Right ventricle myocardium inferior (tissue), 1 donor: ENCODE results near the gene PKIG. TPM values are rescaled to one million over a fixed set of nuclear protein-coding genes. Genes with fewer than 3 reads are reported as not detected.
"Not testable (repeated sequence)": the region's sequence is repeated elsewhere in the genome, so short reads cannot be mapped to it uniquely, and the experiment has no call there.

Experiments used
- ATAC-seq: fragments of 200-7000 bp; cut with Tn5 transposase; one replicate; pipeline ENCODE4 v1.9.1; 2020; ENCODE audit warnings: mild to moderate bottlenecking, moderate library complexity
- DNase-seq: peaks from one replicate; pipeline ENCODE4 v3.0.0; 2021; ENCODE audit errors: missing footprints
- intact Hi-C: fragments of 100-400 bp; cut with DNase I; formaldehyde crosslinking; loops from one replicate; pipeline ENCODE4 v1.11.0; 2022
- total RNA-seq: library from RNA; stranded (reverse); fragmentation: NEBNext Ultra II Directional; extraction: Animal tissue kit (Norgen Biotek cat#: 25700); gene quantifications from one replicate; pipeline ENCODE4 v1.2.1, GENCODE V29; 2021
- donor health status: DM: no; HTN: yes; CAD: no; lungs with severe emphysema.

Gene PKIG
- total RNA-seq, 1 donor from 2014 or later = 206 TPM

DNA sequence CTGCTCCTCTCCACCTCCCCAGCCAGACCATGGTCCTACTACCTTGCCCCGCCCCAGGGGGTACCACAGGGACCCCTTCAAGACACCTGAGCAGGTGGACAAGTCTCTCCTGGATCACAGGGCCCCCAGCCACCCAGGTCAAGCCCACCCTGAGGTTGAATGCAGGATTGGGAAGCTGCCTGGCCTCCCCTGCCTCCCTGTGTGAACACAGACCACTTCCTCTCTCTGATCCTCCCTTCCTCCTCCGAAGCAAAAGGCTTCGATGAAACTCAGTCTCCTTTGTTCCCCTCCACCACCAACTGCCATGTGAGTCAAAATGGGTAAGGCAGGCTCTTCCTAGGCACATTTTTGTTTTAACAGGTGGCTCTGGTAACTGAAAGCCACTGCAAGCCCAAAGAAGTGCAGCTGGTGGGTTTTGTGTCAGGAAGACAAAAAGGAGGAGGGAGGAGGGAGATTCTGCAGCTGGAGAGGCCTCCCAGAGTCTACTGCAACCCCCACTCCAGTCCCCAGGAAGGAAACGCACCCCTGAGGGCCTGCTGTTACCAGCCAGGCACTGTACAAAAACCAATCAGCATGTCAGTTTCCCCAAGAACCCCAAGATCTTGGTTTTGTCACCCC, 63.8 kb downstream of the PKIG start:
- intact Hi-C loops = no loop called here
- ATAC-seq = no peak
- no peak for DNase-seq

DNA sequence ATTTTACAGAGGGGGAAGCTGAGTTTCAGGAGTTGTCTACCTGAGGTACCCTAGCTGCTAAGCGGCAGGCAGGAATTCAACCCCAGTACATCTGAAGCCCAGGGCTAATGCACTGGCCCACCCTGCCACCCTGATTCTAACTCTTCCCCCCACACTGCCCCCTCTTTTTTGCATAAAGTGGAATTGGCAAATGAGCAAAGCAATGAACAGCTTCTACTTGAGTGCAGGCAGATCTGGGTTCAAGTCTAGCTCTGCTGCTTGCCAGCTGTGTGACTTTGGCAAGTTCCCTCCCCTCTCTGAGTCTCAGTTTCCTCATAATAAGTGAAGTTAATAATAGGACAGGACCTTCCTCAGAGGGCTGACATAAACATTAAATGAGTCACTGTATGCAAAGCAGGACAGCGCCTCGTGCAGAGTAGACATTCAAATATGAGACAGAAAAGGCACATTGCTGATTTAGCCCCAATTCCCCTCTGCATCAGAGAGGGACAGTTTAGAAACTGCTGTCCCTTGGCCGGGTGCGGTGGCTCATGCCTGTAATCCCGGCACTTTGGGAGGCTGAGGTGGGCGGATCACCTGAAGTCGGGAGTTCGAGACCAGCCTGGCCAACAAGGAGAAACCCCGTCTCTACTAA, 64.4 kb downstream of the PKIG start:
- DNase-seq = no peak
- intact Hi-C loops = no loop called here
- ATAC-seq = no peak

DNA sequence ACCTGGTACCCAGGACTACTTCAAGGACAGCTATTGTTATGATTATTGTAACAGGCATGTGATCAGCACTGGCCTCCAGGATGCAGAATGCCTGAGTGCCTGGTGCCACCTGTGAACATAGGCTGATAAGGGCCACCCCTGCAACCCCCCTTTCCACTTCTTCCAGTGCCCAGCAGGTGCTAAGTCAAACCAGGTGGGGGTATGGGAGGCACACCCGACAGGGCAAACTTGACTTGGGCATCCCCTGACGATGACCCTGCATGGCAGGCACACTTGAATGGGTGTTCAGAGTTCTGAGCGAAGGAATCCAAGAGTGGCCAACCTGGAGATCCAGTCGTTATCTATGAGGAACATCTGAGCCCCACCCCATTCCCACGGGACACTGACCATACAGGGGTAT, 65.7 kb downstream of the PKIG start:
- ATAC-seq (no peak), DNase-seq (no peak)
- intact Hi-C loops = no loop called here

DNA sequence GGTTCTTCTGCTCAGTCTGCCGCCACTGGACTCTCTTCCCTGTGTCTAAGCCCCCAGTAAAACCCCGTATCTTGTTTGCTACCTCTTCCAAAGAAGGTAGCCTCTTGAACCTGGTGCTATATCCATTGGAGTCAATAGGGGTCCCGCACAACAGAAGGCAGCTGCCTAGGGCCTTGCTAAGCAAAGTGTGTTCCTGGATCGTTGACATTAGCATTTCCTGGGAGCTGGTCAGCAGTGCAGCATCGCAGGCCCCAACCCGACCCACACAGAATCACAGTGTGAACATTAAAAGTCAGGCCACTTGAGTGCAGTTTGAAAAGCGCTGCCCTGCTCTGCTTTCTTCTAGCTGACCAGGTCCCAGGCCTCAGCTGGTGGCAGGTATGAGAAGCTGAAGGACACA, 66.2 kb downstream of the PKIG start:
- ATAC-seq (no peak), DNase-seq (no peak)
- intact Hi-C loops = no loop called here

DNA sequence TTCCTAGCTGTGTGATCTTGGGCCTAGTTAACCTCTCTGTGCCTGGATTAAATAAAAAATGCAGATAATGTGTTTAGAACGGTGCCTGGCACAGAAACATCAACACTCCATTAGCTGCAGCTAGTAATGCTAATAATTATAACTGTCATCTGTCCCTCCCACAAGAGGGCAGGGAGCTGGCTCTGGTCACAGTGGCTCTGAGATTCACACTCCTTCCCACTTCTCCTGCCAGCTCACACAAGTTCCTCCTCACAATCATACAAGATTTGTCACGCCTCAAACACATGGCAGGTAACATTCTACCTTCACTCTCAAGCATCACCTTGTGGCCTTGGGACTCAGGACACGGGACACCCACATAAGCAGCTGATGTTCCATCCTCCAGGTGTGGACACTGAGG, 66.7 kb downstream of the PKIG start:
- ATAC-seq = no peak
- intact Hi-C loops = no loop called here

DNA sequence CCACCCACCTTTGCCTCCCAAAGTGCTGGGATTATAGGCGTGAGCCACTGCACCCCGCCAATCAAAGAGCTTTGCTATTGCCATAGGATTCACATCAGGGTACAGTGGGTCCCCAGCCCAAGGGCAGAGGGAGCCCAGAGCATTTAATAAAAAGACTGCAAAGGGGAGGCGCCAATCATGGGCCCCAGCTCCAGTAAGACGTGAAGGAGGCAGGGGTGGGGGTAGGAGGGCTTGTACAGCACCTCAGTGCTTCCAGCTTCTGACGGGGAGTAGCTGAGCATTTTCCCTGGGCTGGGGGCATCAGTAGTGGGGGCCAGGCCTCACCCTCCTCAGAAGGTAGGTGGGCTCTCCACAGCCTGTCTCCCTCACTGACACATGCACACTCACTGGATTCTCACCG, 67.6 kb downstream of the PKIG start:
- intact Hi-C loops = loop anchor here (5.0 kb wide), 1 partner anchor 33 kb away; no protein-coding TSS in a partner anchor
- ATAC-seq (no peak), DNase-seq (no peak)

More for the DNA sequence above, 66.7 kb downstream of the PKIG start:
- DNase-seq = no peak

DNA sequence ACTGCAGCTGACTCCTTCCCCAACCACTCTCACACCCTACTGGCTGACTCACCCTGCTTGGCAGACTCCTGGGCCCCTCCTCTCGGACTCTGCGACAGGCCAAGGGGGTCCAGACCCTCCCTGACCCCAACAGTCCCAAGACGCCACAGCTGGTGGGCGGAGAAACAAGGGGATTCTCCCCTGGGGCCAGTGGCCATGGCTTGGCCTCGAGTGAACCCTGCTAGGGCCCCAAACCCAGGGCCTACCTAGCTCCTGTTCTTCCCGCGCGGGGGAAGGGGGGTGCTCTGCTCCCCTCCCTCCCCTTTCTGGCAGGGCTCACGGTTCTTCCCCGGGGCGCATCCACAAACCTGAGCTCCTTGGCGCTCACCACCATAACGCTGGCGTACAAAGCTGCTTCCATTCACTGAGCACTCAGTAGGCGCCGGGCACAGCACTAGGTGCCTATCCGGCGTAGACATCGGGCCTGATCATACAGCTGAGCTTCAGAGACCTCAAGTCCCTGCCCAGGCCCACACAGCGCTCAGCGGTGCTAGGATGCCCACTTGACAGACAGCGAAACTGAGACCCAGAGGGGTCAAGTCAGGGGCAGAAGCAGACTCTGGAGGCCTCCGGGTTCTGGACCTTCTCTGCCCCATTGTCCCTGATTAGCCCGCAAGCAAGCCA, 68.5 kb downstream of the PKIG start:
- intact Hi-C loops = loop anchor here (5.0 kb wide), 1 partner anchor 34 kb away; no protein-coding TSS in a partner anchor
- ATAC-seq = peak; percentile 41

DNA sequence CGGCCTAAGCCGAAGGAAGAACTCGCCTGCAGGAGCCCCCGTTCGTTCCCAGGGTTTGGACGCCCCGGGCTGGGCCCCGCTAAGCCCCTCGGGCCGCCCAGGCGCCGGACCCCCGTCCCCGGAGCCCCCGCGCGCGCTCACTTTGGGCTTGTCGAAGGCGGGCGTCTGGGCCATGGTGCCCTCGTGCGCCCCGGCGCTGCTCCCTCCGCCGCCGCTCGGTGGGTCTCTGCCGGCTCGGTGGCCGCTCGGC, 69.0 kb downstream of the PKIG start:
- intact Hi-C loops = loop anchor here (5.0 kb wide), 1 partner anchor 34 kb away; no protein-coding TSS in a partner anchor
- ATAC-seq = no peak

More for the DNA sequence above, 68.5 kb downstream of the PKIG start:
- no peak for DNase-seq

DNA sequence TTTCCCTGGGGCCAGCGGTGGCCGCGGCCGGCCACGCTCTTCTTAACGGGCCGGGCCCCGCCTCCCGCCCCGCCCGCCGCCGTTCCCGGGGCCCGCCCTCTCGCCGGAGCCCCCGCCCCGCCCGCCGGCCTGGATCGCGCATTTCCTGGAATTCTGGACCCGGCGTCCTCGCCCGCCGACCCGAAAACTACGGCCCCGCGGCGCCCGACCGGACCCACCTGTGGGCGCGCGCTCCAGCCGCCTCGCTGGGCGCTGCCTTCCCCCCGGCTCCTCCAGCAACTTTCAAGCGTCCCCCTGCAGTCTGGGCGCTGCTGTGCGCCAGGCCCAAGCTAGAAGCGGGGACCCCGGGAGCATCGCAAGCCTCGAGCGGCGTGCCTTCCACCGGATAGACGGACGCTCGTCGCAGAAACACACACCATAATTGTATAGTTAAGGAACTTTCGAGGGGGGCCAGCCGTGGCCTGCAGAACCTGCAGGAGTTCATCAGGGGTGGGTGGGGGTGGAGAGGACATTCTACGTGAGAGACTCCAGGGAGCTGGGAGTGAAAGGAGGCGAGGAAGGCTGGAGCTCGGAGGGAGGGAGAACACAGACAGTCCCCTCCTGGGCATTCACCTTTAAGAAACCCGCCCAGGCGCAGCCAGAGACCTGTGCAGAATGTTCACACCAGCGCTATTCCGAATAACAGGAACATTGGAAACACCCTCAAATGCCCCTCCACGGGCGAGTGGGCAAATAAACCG, 69.5 kb downstream of the PKIG start, which contains the start of gene ADA:
TSS of gene ADA (minus strand) at position 16 of the 740 bp plus-strand sequence. CDS start 92 bp downstream, outside the sequence.
- intact Hi-C loops = loop anchor here (5.0 kb wide), 1 partner anchor 35 kb away; no protein-coding TSS in a partner anchor
- ATAC-seq (peak; percentile 84), DNase-seq (peak; percentile 84)

More for the DNA sequence above, 69.0 kb downstream of the PKIG start:
- DNase-seq = no peak

DNA sequence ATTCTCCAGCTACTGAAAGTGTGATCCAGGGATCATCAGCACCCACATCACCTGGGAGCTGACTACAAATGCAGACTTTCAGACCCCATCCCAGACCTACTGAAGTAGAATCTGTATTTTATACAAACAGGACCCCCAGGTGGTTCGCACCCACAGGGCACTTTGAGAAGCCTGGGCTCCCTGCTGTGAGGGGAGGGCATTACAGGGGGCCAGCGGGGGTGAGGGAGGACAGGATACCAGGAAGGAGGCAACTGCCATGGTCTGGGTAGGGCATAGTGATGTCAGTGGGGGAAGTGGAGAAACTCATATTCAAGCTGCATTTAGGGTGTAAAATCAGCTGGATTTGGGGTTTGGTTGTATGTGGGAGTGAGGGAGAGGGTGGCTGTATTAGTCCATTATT, 71.2 kb downstream of the PKIG start:
- intact Hi-C loops = loop anchor here (5.0 kb wide), 1 partner anchor 36 kb away; no protein-coding TSS in a partner anchor
- ATAC-seq = no peak
- DNase-seq = no peak

DNA sequence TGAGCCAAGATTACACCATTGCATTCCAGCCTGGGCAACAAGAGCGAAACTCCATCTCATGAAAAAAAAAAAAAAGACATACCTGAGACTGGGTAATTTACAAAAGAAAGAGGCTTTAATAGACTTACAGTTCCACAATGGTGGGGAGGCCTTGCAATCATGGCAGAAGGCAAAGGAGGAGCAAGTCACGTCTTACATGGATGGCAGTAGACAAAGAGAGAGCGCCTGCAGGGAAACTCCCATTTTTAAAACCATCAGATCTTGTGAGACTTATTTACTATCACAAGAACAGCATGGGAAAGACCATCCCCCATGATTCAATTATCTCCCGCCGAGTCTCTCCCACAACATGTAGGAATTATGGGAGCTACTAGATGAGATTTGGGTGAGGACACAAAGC, 71.8 kb downstream of the PKIG start:
- ATAC-seq, DNase-seq: not testable (repeated sequence)
- intact Hi-C loops = loop anchor here (5.0 kb wide), 1 partner anchor 37 kb away; no protein-coding TSS in a partner anchor

DNA sequence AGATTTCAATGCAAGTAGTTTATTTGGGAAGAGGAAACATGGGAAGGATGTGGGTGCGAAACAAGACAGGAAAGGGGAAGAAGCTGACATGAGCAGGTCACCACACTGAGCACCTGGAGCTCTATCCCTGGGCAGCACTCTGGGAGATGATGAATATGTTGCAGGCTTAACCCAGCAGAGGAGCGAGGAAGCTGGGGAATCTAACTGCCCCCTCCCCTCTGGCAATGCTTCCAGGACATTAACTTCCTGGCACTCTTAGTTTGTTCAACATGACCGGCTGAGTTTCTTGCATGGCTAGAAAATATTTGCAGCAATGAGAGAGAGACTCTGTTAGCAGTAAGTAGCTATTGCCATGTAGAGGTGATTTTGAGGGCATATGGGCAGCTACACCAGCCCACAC, 74.1 kb downstream of the PKIG start:
- no peak for ATAC-seq
- intact Hi-C loops = no loop called here
- no peak for DNase-seq

DNA sequence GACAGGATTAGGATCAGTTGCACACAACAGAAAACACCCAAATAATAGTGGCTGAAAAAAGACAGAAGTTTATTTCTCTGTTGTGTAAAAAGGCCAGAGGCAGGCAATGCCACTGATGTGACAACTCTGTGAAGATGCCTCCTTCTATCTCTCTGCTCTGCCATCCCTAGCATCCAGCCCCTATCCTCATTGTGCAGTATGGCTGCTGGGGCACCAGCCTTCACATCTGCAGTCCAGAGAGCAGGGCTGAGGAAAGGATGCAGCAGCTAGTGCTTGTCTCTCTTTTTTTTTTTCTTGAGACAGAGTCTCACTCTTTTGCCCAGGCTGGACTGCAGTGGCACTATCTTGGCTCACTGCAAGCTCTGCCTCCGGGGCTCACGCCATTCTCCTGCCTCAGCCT, 75.5 kb downstream of the PKIG start:
- intact Hi-C loops = no loop called here
- ATAC-seq (no peak), DNase-seq (no peak)

DNA sequence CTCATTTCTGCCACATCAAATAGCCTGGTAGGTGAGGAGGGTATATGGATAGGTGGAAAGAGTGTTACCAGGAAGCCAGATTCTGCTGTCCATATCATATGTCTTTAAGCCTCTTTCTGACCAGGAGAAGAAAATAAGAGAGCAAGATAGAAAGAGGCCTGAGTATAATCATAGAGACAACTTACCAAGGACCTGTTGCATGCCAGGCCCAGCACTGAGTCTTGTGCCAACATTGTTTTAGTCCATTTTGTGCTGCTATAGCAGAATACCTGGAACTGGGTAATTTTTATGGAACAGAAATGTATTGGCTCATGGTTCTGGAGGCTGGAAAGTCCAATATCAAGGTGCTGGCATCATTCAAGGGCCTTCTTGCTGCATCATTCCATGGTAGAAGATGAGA, 76.4 kb downstream of the PKIG start:
- intact Hi-C loops = no loop called here
- no peak for DNase-seq
- no peak for ATAC-seq

DNA sequence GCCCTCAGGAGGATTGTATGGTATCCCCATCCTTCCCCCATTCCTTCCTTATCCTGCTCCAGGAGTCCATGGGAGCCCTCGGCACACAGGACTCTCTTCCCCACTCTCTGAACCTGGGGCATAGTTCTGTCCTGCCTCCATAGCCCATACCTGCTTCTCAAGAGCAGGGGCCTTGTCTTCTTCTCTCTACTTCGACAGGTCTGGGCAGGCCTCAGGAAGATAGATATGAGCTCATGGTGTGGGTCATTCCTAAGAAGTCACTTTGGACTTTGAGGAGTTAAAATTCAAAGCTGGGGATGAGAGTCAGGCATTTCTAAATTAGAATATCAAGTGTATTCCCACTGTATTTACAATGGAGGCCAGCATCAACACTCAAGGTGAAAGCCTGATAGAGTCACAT, 77.6 kb downstream of the PKIG start:
- DNase-seq (no peak), ATAC-seq (no peak)
- intact Hi-C loops = no loop called here

DNA sequence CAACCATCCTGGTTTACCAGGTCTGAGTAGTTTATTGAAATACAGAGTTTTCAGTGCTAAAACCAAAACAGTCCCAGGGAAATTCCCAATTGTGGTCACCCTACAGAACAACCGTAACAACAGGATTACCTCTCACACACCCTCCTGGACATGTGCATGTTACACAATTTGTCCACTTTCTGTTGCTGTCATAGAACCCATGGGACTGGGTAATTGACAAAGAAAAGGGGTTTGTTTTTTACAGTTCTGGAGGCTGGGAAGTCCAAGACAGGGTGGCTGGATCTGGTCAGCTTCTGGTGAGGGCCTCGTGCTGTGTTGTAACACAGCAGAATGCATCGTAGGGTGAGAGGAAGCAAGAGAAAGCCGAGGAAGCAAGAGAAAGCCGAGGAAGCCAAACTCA, 78.2 kb downstream of the PKIG start:
- ATAC-seq (no peak), DNase-seq (no peak)
- intact Hi-C loops = no loop called here

DNA sequence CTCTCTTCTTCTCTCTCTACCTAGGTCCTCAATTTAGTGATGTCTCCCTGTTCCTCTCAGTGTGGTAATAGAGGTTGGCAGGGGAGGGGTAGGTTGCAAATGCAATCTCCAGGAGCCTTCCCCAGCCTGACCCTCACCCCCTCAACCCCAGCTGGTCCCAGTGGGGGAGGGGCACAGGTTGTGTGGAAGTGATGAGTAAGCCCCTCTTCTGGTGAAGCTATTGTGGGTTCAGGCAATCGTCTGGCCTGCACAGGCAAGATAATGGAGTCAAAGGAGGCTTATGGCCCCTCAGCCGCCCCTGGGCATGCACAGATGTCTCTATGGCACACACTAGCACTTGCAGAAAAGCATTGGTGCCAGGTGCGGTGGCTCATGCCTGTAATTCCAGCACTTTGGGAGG, 79.9 kb downstream of the PKIG start:
- no peak for ATAC-seq
- DNase-seq = no peak
- intact Hi-C loops = no loop called here

DNA sequence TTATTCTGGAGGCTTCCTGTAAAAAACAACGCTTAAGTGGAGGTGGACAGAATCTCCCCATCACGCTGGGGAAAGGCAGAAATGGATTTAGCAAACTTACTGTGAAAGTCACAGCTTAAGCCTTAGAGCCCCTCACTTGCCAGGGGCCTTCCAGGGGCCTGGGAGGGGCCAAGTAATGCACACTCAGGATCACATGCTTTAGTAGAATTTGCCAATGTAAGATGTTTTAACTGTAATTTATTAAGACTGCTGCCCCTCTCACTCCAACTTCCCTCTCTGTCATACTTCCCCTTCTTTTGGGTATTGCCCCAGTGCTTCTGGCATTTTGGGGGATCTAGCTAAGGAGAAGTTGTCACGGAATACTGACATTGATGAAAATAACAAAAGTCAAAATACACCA, 81.8 kb downstream of the PKIG start:
- intact Hi-C loops = no loop called here
- DNase-seq (no peak), ATAC-seq (peak; percentile 31)

DNA sequence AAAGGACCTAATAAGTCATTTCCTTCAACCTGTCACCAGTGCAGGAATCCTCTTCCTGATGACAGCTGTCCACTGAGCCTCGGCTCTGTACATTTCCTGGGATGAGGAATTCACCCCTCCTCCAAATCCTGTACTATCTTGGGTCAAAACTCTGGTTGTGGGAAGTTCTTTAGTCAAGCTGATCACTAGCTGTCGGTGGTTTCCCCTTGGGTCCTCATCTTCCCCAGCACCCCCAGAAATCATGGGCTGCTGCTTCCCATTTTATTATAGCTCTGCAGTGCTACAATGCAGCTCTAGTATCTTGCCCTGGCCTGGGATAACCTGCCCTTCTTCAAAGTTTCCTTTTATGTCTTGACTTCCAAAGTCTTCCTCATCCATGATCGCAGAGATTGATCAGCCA, 83.7 kb downstream of the PKIG start:
- intact Hi-C loops = no loop called here
- no peak for ATAC-seq
- no peak for DNase-seq
